HEK293 (cell line): ENCODE measurements around the gene SNAPC2.

Source experiments
- CTCF ChIA-PET: fragments of 350-600 bp; formaldehyde crosslinking; extraction: SDS; loops from one replicate; lab custom pipeline; 2021; ENCODE audit warnings: antibody characterized with exemption; lab: Yijun Ruan, JAX
- POLR2A ChIA-PET: fragments of 300-600 bp; formaldehyde crosslinking; extraction: SDS; loops from one replicate; lab custom pipeline; 2020; ENCODE audit warnings: antibody characterized with exemption, inconsistent platforms; lab: Yijun Ruan, JAX
- H3K27ac ChIP-seq: fragments of 200-500 bp; sonication (Bioruptor generic); 2 replicates; pipeline ENCODE4 v1.5.1; 2014; ENCODE audit warnings: low read depth, low read length, control low read depth, inconsistent platforms; ENCODE audit errors: extremely low read depth
- H3K36me3 ChIP-seq, 2 experiments: fragments of 200-500 bp in 1 of 2; sonication (Bioruptor generic) in 1 of 2; 1 replicate in 1 of 2; 2 replicates in 1 of 2; pipeline ENCODE4 v1.5.1; 2014 to 2017; ENCODE audit warnings: inconsistent platforms in 2 of 2, low read length in 2 of 2; ENCODE audit not compliant: control insufficient read depth in 2 of 2, insufficient read depth in 1 of 2
- H3K4me1 ChIP-seq: fragments of 200-500 bp; sonication (Bioruptor generic); 2 replicates; pipeline ENCODE4 v1.5.1; 2014; ENCODE audit warnings: mild to moderate bottlenecking, low read length, inconsistent platforms; ENCODE audit not compliant: control insufficient read depth, insufficient read depth
- H3K4me3 ChIP-seq: 2 replicates; pipeline ENCODE4 v1.5.1; 2011; ENCODE audit warnings: low read depth, mild to moderate bottlenecking, control low read depth, low read length, moderate library complexity
- H3K9me3 ChIP-seq: fragments of 200-500 bp; sonication (Bioruptor generic); 2 replicates; pipeline ENCODE4 v1.5.1; 2014; ENCODE audit warnings: low read depth, low read length, inconsistent platforms; ENCODE audit not compliant: control insufficient read depth, insufficient read depth
- EGR2 ChIP-seq: fragments of 450-650 bp; formaldehyde crosslinking; IDR thresholded peaks from 2 replicates; pipeline ENCODE4 v1.5.1; 2016; ENCODE audit warnings: low read depth, missing biosample characterization, missing genetic modification characterization
- KLF8 ChIP-seq: fragments of 450-650 bp; formaldehyde crosslinking; IDR thresholded peaks from 2 replicates; pipeline ENCODE4 v1.5.1; 2016; ENCODE audit warnings: missing biosample characterization, missing genetic modification characterization
- MEIS1 ChIP-seq: sonication (generic); formaldehyde crosslinking; IDR thresholded peaks from 2 replicates; pipeline ENCODE4 v1.8.1; 2022; ENCODE audit warnings: missing genetic modification reagents, mild to moderate bottlenecking, borderline replicate concordance
- SP2 ChIP-seq: fragments of 450-650 bp; formaldehyde crosslinking; IDR thresholded peaks from 2 replicates; pipeline ENCODE4 v1.5.1; 2016; ENCODE audit warnings: missing biosample characterization, missing genetic modification characterization
- ZBTB20 ChIP-seq: fragments of 450-650 bp; formaldehyde crosslinking; IDR thresholded peaks from 2 replicates; pipeline ENCODE4 v1.5.1; 2016; ENCODE audit warnings: missing biosample characterization, missing genetic modification characterization
- ZBTB26 ChIP-seq: fragments of 450-650 bp; formaldehyde crosslinking; optimal IDR thresholded peaks from 2 replicates; pipeline ENCODE3; 2016; ENCODE audit warnings: missing biosample characterization, mild to moderate bottlenecking, missing genetic modification characterization
- ZBTB8A ChIP-seq: fragments of 450-650 bp; formaldehyde crosslinking; IDR thresholded peaks from 2 replicates; pipeline ENCODE4 v1.5.1; 2016; ENCODE audit warnings: missing biosample characterization, missing genetic modification characterization
- ZFP69B ChIP-seq: fragments of 450-650 bp; formaldehyde crosslinking; IDR thresholded peaks from 2 replicates; pipeline ENCODE4 v1.5.1; 2016; ENCODE audit warnings: missing biosample characterization, missing genetic modification characterization
- ZNF140 ChIP-seq: fragments of 450-650 bp; formaldehyde crosslinking; IDR thresholded peaks from 2 replicates; pipeline ENCODE4 v1.5.1; 2016; ENCODE audit warnings: missing biosample characterization, missing genetic modification characterization
- ZNF248 ChIP-seq: fragments of 450-650 bp; formaldehyde crosslinking; IDR thresholded peaks from 2 replicates; pipeline ENCODE4 v1.5.1; 2017; ENCODE audit warnings: missing biosample characterization, missing genetic modification characterization
- ZNF292 ChIP-seq: fragments of 450-650 bp; formaldehyde crosslinking; IDR thresholded peaks from 2 replicates; pipeline ENCODE4 v1.5.1; 2016; ENCODE audit warnings: low read depth, missing biosample characterization, missing genetic modification characterization, borderline replicate concordance
- ZNF335 ChIP-seq: fragments of 450-650 bp; formaldehyde crosslinking; conservative IDR thresholded peaks from 2 replicates; pipeline ENCODE4 v1.5.1; 2016; ENCODE audit warnings: missing biosample characterization, missing genetic modification characterization
- ZNF514 ChIP-seq: fragments of 450-650 bp; formaldehyde crosslinking; IDR thresholded peaks from 2 replicates; pipeline ENCODE4 v1.5.1; 2016; ENCODE audit warnings: missing biosample characterization, missing genetic modification characterization
- ZNF555 ChIP-seq: fragments of 450-650 bp; formaldehyde crosslinking; conservative IDR thresholded peaks from 2 replicates; pipeline ENCODE4 v1.5.1; 2017; ENCODE audit warnings: missing biosample characterization, mild to moderate bottlenecking, missing genetic modification characterization, inconsistent platforms
- ZNF558 ChIP-seq: fragments of 450-650 bp; formaldehyde crosslinking; IDR thresholded peaks from 2 replicates; pipeline ENCODE4 v1.5.1; 2016; ENCODE audit warnings: missing biosample characterization, missing genetic modification characterization
- ZNF660 ChIP-seq: fragments of 450-650 bp; IDR thresholded peaks from 2 replicates; pipeline ENCODE4 v1.5.1; 2018; ENCODE audit warnings: missing biosample characterization, mild to moderate bottlenecking, missing genetic modification characterization
- ZNF677 ChIP-seq: fragments of 450-650 bp; IDR thresholded peaks from 2 replicates; pipeline ENCODE4 v1.5.0; 2018; ENCODE audit warnings: missing biosample characterization, mild to moderate bottlenecking, missing genetic modification characterization, moderate library complexity
- TF ChIP-seq, protein P1 (sequence below): fragments of 450-650 bp; IDR thresholded peaks from 2 replicates; pipeline ENCODE4 v1.5.1; 2018; ENCODE audit warnings: missing biosample characterization, mild to moderate bottlenecking, missing genetic modification characterization
- TF ChIP-seq, protein P2 (sequence below): fragments of 450-650 bp; formaldehyde crosslinking; IDR thresholded peaks from 2 replicates; pipeline ENCODE4 v1.5.1; 2016; ENCODE audit warnings: missing biosample characterization, missing genetic modification characterization
- TF ChIP-seq, protein P3 (sequence below): fragments of 450-650 bp; formaldehyde crosslinking; IDR thresholded peaks from 2 replicates; pipeline ENCODE4 v1.5.1; 2016; ENCODE audit warnings: missing biosample characterization, missing genetic modification characterization

The SNAPC2 gene

GRCh38 chr19:7916103-7916954, 3.8 kb upstream of the SNAPC2 start (continued):
- TF ChIP-seq, protein P1, sequence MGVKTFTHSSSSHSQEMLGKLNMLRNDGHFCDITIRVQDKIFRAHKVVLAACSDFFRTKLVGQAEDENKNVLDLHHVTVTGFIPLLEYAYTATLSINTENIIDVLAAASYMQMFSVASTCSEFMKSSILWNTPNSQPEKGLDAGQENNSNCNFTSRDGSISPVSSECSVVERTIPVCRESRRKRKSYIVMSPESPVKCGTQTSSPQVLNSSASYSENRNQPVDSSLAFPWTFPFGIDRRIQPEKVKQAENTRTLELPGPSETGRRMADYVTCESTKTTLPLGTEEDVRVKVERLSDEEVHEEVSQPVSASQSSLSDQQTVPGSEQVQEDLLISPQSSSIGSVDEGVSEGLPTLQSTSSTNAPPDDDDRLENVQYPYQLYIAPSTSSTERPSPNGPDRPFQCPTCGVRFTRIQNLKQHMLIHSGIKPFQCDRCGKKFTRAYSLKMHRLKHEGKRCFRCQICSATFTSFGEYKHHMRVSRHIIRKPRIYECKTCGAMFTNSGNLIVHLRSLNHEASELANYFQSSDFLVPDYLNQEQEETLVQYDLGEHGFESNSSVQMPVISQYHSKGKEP (tag by site-specific recombination): peak; percentile 98
- TF ChIP-seq ZBTB20 (tag by site-specific recombination) (peak; percentile 60), ZBTB26 (tag by site-specific recombination) (peak; percentile 33), ZNF677 (tag by site-specific recombination) (0 out of 2 replicates have a peak, but pooled peaks have one; percentile 13), ZNF248 (tag by site-specific recombination) (no peak), EGR2 (tag by site-specific recombination) (no peak), ZNF514 (tag by site-specific recombination) (no peak), ZFP69B (0 out of 2 replicates have a peak, but pooled peaks have one; percentile 12), ZNF660 (tag by site-specific recombination) (0 out of 2 replicates have a peak, but pooled peaks have one; percentile 40), SP2 (tag by site-specific recombination) (peak; percentile 46), ZNF140 (no peak), MEIS1 (CRISPR knock-in tag) (no peak), ZNF558 (no peak), KLF8 (tag by site-specific recombination) (0 out of 2 replicates have a peak, but pooled peaks have one; percentile 59)
- TF ChIP-seq, protein P2, sequence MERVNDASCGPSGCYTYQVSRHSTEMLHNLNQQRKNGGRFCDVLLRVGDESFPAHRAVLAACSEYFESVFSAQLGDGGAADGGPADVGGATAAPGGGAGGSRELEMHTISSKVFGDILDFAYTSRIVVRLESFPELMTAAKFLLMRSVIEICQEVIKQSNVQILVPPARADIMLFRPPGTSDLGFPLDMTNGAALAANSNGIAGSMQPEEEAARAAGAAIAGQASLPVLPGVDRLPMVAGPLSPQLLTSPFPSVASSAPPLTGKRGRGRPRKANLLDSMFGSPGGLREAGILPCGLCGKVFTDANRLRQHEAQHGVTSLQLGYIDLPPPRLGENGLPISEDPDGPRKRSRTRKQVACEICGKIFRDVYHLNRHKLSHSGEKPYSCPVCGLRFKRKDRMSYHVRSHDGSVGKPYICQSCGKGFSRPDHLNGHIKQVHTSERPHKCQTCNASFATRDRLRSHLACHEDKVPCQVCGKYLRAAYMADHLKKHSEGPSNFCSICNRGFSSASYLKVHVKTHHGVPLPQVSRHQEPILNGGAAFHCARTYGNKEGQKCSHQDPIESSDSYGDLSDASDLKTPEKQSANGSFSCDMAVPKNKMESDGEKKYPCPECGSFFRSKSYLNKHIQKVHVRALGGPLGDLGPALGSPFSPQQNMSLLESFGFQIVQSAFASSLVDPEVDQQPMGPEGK (tag by site-specific recombination): peak; percentile 18
- TF ChIP-seq, protein P3, sequence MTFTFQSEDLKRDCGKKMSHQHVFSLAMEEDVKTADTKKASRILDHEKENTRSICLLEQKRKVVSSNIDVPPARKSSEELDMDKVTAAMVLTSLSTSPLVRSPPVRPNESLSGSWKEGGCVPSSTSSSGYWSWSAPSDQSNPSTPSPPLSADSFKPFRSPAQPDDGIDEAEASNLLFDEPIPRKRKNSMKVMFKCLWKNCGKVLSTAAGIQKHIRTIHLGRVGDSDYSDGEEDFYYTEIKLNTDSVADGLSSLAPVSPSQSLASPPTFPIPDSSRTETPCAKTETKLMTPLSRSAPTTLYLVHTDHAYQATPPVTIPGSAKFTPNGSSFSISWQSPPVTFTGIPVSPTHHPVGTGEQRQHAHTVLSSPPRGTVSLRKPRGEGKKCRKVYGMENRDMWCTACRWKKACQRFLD: no peak

DNA sequence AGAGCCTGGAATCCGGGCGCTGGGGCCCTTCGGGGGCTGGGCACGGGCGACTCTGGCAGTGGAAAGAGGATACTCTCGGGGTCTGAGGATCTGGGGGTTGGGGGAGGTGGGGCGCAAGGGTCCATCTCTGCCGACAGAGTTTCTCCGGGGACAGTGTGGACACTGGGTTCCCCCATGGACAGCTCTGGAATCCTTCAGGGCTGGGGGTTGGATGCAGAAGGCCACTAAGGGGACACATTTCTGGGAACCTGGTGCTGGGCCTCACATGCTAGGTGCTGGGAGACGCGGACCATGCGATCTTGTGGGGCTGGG, 3.2 kb upstream of the SNAPC2 start:
- H3K4me1 ChIP-seq: peaks cover 3% of the 10 kb centered on the region; the same call in 1 of the 2 replicates

More for the DNA sequence above, 3.2 kb upstream of the SNAPC2 start:
- ChIA-PET CTCF (interaction anchor here (0.5 to 2.5 kb wide), 7 partner anchors 9 to 252 kb away, joined by 3 to 21 read pairs (median 3); partner anchors contain the start of genes CTXN1 and MAP2K7), POLR2A (interaction anchor here (1.7 to 2.2 kb wide), 3 partner anchors 8 to 48 kb away, joined by 7 to 10 read pairs (median 9); partner anchors contain the start of gene TIMM44)
- Histone ChIP-seq H3K9me3 (no peaks in the 10 kb centered on the region), H3K27ac (no peak overlapping the region), H3K36me3 (peaks cover 0 to 9% of the 10 kb centered on the region in 2 experiments; a peak in 2 of 3 replicates), H3K4me3 (no peak overlapping the region)
- TF ChIP-seq ZNF292 (tag by site-specific recombination): no peak
- peak; percentile 75 for TF ChIP-seq ZBTB8A (tag by site-specific recombination)
- TF ChIP-seq ZNF555 (tag by site-specific recombination): no peak
- peak; percentile 65; the same call in 1 of the 2 replicates for TF ChIP-seq ZNF335 (tag by site-specific recombination)
